GM21515 (cell line): Measurements from ENCODE around the gene C21orf58.
"Not testable (repeated sequence)": the region's sequence is repeated elsewhere in the genome, so short reads cannot be mapped to it uniquely, and the experiment has no call there.

Experiments
- ATAC-seq: cut with Tn5 transposase; IDR thresholded peaks from one replicate; pipeline ENCODE4 v1.9.1; 2021; ENCODE audit not compliant: unreplicated experiment

Gene C21orf58

GRCh38 chr21:46325073-46325912, 1.6 kb upstream of the C21orf58 start:
- ATAC-seq: peak; percentile 16

- ATAC-seq: peak; percentile 48
Measured at GRCh38 chr21:46324390-46325072, 861 bp upstream of the C21orf58 start.

- ATAC-seq: peak; percentile 8
Measured at GRCh38 chr21:46323227-46323709, 402 bp downstream of the C21orf58 start.

- no peak for ATAC-seq
Measured at GRCh38 chr21:46322351-46323226, 1.1 kb downstream of the C21orf58 start.

- ATAC-seq: no peak
Measured at GRCh38 chr21:46320331-46320801, 3.3 kb downstream of the C21orf58 start.

- ATAC-seq: no peak
Measured at GRCh38 chr21:46319186-46319585, 4.5 kb downstream of the C21orf58 start.

- no peak for ATAC-seq
Measured at GRCh38 chr21:46318464-46318845, 5.2 kb downstream of the C21orf58 start.

- no peak for ATAC-seq
Measured at GRCh38 chr21:46317710-46318463, 5.8 kb downstream of the C21orf58 start.

GRCh38 chr21:46316708-46317324, 6.9 kb downstream of the C21orf58 start:
- ATAC-seq: no peak

- no peak for ATAC-seq
Measured at GRCh38 chr21:46314441-46315020, 9.1 kb downstream of the C21orf58 start.

- no peak for ATAC-seq
Measured at GRCh38 chr21:46312949-46313348, 10.7 kb downstream of the C21orf58 start.

GRCh38 chr21:46311568-46311967, 12.1 kb downstream of the C21orf58 start:
- no peak for ATAC-seq

- ATAC-seq: not testable (repeated sequence)
Measured at GRCh38 chr21:46310260-46310659, 13.4 kb downstream of the C21orf58 start.

- no peak for ATAC-seq
Measured at GRCh38 chr21:46308431-46308830, 15.2 kb downstream of the C21orf58 start.

GRCh38 chr21:46307625-46308024, 16.0 kb downstream of the C21orf58 start:
- no peak for ATAC-seq

GRCh38 chr21:46304955-46305354, 18.7 kb downstream of the C21orf58 start:
- ATAC-seq: no peak

- no peak for ATAC-seq
Measured at GRCh38 chr21:46304437-46304836, 19.2 kb downstream of the C21orf58 start.

- ATAC-seq: no peak
Measured at GRCh38 chr21:46301759-46302158, 21.9 kb downstream of the C21orf58 start.

GRCh38 chr21:46299167-46299566, 24.5 kb downstream of the C21orf58 start:
- ATAC-seq: no peak
